ENCODE data around the gene CFLAR.

- TF ChIP-seq E2F1 (CRISPR knock-in tag; IDR thresholded peaks at IDR 0.05) (no peak), IRF1 (CRISPR knock-in tag; IDR thresholded peaks at IDR 0.05) (no peak), ZNF512 (CRISPR knock-in tag; IDR thresholded peaks at IDR 0.05; ENCODE audit: borderline replicate concordance) (no peak), CTCF (IDR thresholded peaks at IDR 0.05) (no peak), MLX (CRISPR knock-in tag; IDR thresholded peaks at IDR 0.05) (no peak), FOXJ3 (CRISPR knock-in tag; IDR thresholded peaks at IDR 0.05; ENCODE audit: borderline replicate concordance) (no peak), NFYB (CRISPR knock-in tag; conservative IDR thresholded peaks at IDR 0.05; ENCODE audit: low read depth) (no peak), ATF1 (CRISPR knock-in tag; IDR thresholded peaks at IDR 0.05) (no peak), SOX15 (CRISPR knock-in tag; IDR thresholded peaks at IDR 0.05) (no peak), USF2 (CRISPR knock-in tag; IDR thresholded peaks at IDR 0.05) (no peak)
These were observed 35.4 kb downstream of the CFLAR start for GRCh38 chr2:201151127-201151981.

Data from WTC11 (cell line).